Retinal pigment epithelial cell (primary cell): ENCODE data around the gene TENM3.
A peak's percentile ranks its signal among the peaks of the same experiment; 100 is the strongest.

ENCODE experiments used
- DNase-seq: peaks from one replicate; pipeline ENCODE4 v3.0.0-alpha.2; 2010; ENCODE audit warnings: low read depth
- H3K4me3 ChIP-seq: 2 replicates; pipeline ENCODE4 v1.5.1; 2011; ENCODE audit warnings: mild to moderate bottlenecking, low read length, control low read depth, moderate library complexity
- CTCF ChIP-seq: conservative IDR thresholded peaks from 2 replicates; pipeline ENCODE4 v1.5.1; 2011; ENCODE audit warnings: low read depth, low read length, control low read depth, inconsistent platforms

Gene TENM3

GRCh38 chr4:182643801-182644682 lies 400.8 kb downstream of the TENM3 start:
- TF ChIP-seq CTCF = no peak
- peak; percentile 12 for DNase-seq
- H3K4me3 ChIP-seq = no peak overlapping the region

- DNase-seq = no peak
- no peak overlapping the region for H3K4me3 ChIP-seq
- no peak for TF ChIP-seq CTCF
Observed at GRCh38 chr4:182644683-182645050, 401.5 kb downstream of the TENM3 start.

GRCh38 chr4:182645511-182645910 lies 402.3 kb downstream of the TENM3 start:
- TF ChIP-seq CTCF = no peak
- no peak overlapping the region for H3K4me3 ChIP-seq
- no peak for DNase-seq

GRCh38 chr4:182647646-182648300 lies 404.6 kb downstream of the TENM3 start:
- no peak for TF ChIP-seq CTCF
- H3K4me3 ChIP-seq = no peak overlapping the region
- DNase-seq = no peak

GRCh38 chr4:182648766-182649165 lies 405.6 kb downstream of the TENM3 start:
- no peak for TF ChIP-seq CTCF
- no peak for DNase-seq
- H3K4me3 ChIP-seq = no peak overlapping the region

GRCh38 chr4:182649698-182650477 lies 406.7 kb downstream of the TENM3 start:
- no peak for TF ChIP-seq CTCF
- no peak for DNase-seq
- H3K4me3 ChIP-seq = no peak overlapping the region
